ENCODE data around the gene MCF2.
"Not testable (repeated sequence)": the region's sequence is repeated elsewhere in the genome, so short reads cannot be mapped to it uniquely, and the experiment has no call there.

Gene MCF2
- total RNA-seq, result 1.5 to 4.4 reads per million in 2 experiments

GRCh38 chrX:139708067-139708466, at the start of gene MCF2:
Gene MCF2, minus strand, starts transcription at chrX:139708167. Its CDS starts 56,423 bp downstream, at chrX:139651744.
- DNase-seq (ENCODE audit: low read depth), result no peak

DNA sequence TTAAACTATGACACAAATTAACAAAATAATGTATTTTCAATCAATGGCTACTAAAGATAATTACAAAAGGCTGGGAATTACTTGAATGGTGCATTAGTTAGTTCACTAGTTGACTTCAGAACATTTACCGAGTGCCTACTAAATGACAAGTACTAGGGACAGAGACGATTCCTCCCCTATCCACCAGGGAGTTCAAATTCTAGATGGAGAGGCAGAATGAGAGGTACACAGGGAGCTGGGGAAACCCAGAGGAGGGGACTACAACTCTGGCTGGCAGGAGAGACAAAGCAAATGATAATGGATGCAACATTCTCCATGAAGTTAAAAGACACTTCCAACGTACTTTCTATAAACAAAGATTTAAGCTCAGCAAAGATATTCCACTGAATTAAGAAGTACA, 43.1 kb upstream of the MCF2 start:
- DNase-seq (ENCODE audit: low read depth), result no peak

- DNase-seq (ENCODE audit: low read depth), result no peak
These were observed 42.4 kb upstream of the MCF2 start for GRCh38 chrX:139750390-139750789.

DNA sequence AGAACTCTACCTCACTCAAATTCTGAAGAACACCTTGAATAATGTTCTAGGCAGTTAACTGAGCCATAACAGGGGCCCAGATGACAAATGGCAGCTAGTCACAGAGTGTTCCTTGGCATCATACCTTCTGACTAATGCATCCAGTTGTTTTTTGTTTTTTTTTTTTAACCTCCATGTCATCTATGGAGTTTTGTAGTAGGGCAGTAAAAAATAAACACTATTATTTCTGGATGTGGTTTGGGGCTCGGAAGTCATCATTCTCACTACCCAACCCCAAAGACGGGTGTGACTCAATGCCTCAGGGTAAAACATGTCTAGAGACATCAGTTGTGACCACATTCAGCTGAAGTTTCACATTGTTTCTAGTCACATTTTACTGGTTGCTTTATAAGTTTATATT, 31.2 kb upstream of the MCF2 start:
- DNase-seq (ENCODE audit: low read depth), result no peak

GRCh38 chrX:139738581-139738980, 30.6 kb upstream of the MCF2 start:
- no peak for DNase-seq (ENCODE audit: low read depth)

DNA sequence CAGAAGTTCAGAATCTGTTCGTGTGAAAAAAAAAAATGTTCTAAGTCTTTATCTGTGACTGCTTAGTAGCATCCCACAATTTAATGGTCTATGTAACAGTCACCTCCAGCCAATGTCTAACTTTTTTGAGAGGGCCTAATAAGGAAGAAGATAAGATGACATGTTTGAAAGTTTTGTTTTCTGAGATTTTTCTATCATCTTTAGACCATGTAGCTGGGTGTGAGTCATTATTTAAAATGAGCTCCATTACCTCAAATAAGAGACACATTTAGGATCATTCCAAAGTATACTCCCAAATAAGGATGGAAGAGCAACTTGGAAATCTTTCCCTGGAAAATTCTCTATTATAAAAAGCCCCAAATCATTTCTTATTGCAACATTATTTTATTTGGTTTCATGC, 28.2 kb upstream of the MCF2 start:
- DNase-seq (ENCODE audit: low read depth), result no peak

DNA sequence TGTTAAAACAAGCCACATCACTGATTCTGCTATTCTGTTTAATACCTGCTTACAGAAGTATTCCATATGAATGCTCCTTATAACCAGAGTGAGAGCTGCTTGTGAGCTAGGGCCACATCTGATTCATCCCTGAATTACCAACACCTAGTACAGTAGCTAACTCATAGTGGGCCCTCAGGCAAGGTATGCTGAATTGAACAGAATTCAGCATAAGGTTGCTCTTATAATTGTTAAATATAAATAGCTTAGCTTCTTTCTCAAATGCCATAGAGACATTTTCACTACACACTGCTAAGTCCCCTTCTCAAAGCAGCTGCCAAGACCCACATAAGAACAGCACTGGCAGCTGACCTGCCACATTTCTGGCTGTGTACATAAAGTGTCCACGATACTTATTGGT, 27.0 kb upstream of the MCF2 start:
- DNase-seq (ENCODE audit: low read depth), result no peak

- no peak for DNase-seq (ENCODE audit: low read depth)
These were observed 17.8 kb upstream of the MCF2 start for GRCh38 chrX:139725720-139726119.

GRCh38 chrX:139724626-139725025, 16.7 kb upstream of the MCF2 start:
- no peak for DNase-seq (ENCODE audit: low read depth)

DNA sequence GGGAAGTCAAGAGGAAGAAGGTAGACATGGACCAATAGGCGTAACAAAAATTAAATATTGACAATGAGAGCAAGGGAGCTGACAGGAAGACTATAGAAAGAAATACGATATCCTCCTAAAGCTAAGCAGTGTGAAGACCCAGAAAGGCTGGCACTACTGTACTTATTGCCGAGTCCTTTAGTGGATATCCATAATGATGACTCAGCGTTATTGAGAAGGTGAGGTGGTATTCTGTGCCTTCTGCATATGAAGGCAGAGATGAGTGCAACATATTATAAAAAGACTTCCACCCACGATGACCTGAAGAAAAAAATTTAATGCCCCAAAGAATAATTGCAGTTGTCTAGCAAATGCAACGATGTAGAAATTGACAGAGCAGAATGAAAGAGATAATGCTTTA, 13.0 kb upstream of the MCF2 start:
- DNase-seq (ENCODE audit: low read depth), result no peak

- no peak for DNase-seq (ENCODE audit: low read depth)
These were observed 12.2 kb upstream of the MCF2 start for GRCh38 chrX:139720136-139720535.

GRCh38 chrX:139702658-139703057, 5.3 kb downstream of the MCF2 start:
- no peak for DNase-seq (ENCODE audit: low read depth)

GRCh38 chrX:139692908-139693307, 15.1 kb downstream of the MCF2 start:
- no peak for DNase-seq (ENCODE audit: low read depth)

GRCh38 chrX:139692506-139692849, 15.5 kb downstream of the MCF2 start:
- no peak for DNase-seq (ENCODE audit: low read depth)

- no peak for DNase-seq (ENCODE audit: low read depth)
These were observed 16.0 kb downstream of the MCF2 start for GRCh38 chrX:139691843-139692505.

DNA sequence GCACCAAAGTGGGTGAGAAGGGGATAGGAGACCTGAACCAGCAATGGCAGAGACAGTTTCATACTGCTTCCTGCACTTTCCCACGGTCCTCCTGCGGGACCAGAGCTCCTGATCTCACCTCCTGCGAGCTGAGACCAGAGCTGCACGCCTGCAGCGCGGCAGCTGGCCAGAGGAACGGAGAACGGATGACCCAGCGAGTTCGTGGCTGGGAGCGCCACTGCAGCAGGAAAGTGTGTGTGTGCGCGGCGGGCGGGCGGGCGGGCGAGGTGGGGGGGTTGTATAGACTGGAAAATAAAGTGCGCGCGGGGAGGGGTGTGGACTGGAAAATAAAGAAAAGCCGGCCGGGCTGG, 16.5 kb downstream of the MCF2 start:
- DNase-seq (ENCODE audit: low read depth), result no peak

- not testable (repeated sequence) for DNase-seq (ENCODE audit: low read depth)
These were observed 22.8 kb downstream of the MCF2 start for GRCh38 chrX:139685175-139685574.

GRCh38 chrX:139680356-139680755, 27.6 kb downstream of the MCF2 start:
- DNase-seq (ENCODE audit: low read depth), result no peak

- DNase-seq (ENCODE audit: low read depth), result no peak
These were observed 60.4 kb downstream of the MCF2 start for GRCh38 chrX:139647597-139647996.

DNA sequence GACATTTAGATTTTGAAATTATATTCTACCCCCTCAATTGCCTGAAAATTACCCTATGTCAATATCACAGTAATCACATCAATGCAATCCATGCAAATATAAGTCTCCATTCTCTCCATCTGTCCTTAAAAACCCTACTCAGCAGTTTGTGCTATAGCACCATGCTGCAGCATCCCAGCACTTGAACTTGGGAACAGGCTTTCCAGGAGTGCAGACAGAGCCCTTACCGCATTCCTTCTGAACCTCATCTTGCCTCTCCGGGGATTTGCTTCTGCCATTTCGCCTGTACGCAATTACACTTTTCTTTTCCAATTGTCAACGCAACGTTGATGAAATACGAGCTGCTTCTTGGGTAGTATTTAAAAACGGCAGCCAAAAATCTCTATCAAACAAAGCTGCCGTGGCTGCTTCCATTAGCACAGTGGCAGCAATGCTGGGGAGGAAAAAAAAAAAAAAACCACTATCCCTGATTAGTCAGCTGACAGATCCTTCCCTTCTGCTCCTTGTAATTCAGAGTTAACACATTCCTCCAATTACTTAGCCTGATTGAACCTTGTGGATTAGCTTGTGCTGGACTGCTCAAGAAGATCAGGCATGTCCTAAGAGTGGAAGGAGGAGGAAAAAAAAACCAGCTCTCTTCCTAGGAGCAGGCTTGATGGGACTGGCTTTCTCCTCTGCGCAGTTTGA, 65.6 kb downstream of the MCF2 start:
- DNase-seq (ENCODE audit: low read depth), result no peak

DNA sequence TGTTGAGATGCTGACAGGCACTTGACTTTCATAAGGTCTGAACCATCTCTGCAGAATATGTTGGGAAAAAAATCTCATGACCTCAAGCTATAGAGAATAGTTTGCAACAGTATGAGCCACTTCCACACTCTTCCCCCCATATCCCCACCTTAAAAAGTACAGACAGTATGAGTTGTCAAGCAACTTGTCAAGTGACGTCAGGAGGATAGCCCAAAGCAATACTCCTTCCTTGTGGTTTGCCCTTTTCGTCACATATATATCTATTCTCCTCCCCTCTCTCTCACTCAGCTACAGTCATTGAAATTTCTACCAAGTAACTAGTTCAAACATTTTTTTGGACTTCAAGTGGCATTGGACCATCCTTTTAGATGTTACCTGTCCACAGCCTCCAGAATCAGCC, 67.7 kb downstream of the MCF2 start:
- no peak for DNase-seq (ENCODE audit: low read depth)

DNA sequence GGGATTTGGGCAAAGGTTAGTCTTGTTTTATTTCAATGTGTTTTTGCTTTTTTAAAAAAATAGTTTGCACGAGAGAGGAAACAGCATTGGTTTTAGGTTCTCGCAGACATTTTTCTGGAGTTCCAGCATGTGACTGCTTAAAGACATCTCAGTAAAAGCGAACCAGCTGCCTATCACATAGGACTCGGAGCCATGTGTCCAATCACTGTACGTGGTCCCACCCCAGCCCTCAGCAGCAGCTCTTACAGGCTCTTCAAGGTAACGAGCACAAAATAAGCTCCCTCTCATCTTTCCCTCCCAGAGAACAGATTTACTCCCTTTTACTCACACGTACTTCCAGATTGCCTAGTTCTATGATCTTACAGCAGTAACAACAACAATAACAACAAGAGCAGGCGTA, 68.7 kb downstream of the MCF2 start:
- DNase-seq (ENCODE audit: low read depth), result no peak

- DNase-seq (ENCODE audit: low read depth), result no peak
These were observed 107.9 kb downstream of the MCF2 start for GRCh38 chrX:139600105-139600504.

DNA sequence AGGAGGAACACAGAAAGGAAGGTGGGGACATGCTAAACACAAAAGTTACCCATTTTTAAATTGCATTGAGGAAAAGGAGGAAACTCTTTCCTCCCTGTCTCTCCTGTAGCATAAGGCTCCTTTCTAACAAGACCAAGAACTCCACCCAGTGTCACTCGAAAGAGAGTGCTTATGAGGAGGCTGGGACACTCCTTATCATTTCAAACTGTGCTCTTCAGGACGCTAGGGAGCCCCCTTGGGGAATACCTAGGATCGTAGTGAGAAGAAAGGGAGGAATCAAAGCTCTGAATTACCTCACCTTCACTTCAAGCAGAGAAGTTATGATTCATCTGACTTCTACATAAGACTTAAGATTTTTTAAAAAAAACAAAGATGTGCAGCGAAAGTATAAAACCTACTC, 111.9 kb downstream of the MCF2 start:
- no peak for DNase-seq (ENCODE audit: low read depth)
